OCI-LY1 (cell line): Measurements from ENCODE around the gene SEC62.

ENCODE experiments used
- H2AFZ ChIP-seq: fragments of 200-600 bp; sonication (generic), shearing (Covaris generic); 2 replicates; pipeline ENCODE4 v1.6.0; 2014; ENCODE audit warnings: antibody characterized with exemption, mild to moderate bottlenecking, low read length
- H3F3A ChIP-seq: fragments of 200-600 bp; sonication (generic), shearing (Covaris generic); 2 replicates; pipeline ENCODE4 v1.6.0; 2014; ENCODE audit warnings: mild to moderate bottlenecking, antibody characterized with exemption, low read length, moderate library complexity; ENCODE audit not compliant: insufficient read depth
- H3K27ac ChIP-seq: fragments of 200-600 bp; sonication (generic); 2 replicates; pipeline ENCODE4 v1.5.1; 2014; ENCODE audit warnings: low read length, mixed run types, mild to moderate bottlenecking, low read depth; ENCODE audit not compliant: poor library complexity, severe bottlenecking
- H3K27me3 ChIP-seq: fragments of 200-600 bp; sonication (generic); 2 replicates; pipeline ENCODE4 v1.6.0; 2014; ENCODE audit warnings: antibody characterized with exemption, mild to moderate bottlenecking, low read length, moderate library complexity; ENCODE audit not compliant: insufficient read depth
- H3K36me3 ChIP-seq: fragments of 200-600 bp; sonication (generic); 2 replicates; pipeline ENCODE4 v1.6.1; 2014; ENCODE audit warnings: mild to moderate bottlenecking, antibody characterized with exemption, low read length, moderate library complexity, mixed read lengths; ENCODE audit not compliant: insufficient read depth
- H3K4me1 ChIP-seq: fragments of 200-600 bp; sonication (generic); 2 replicates; pipeline ENCODE4 v1.5.1; 2014; ENCODE audit warnings: mild to moderate bottlenecking, low read length, moderate library complexity; ENCODE audit not compliant: insufficient read depth, severe bottlenecking
- H3K4me2 ChIP-seq: fragments of 200-600 bp; sonication (generic), shearing (Covaris generic); 2 replicates; pipeline ENCODE4 v1.6.1; 2014; ENCODE audit warnings: low read length
- H3K4me3 ChIP-seq: fragments of 200-600 bp; sonication (generic); 2 replicates; pipeline ENCODE4 v1.5.1; 2014; ENCODE audit warnings: low read length, low read depth, mild to moderate bottlenecking, mixed read lengths; ENCODE audit not compliant: poor library complexity, severe bottlenecking
- H3K79me2 ChIP-seq: fragments of 200-600 bp; shearing (Covaris generic); 2 replicates; pipeline ENCODE4 v1.6.1; 2016; ENCODE audit warnings: mixed run types, low read length, mixed read lengths; ENCODE audit not compliant: insufficient read depth
- H3K9ac ChIP-seq: fragments of 200-600 bp; sonication (generic), shearing (Covaris generic); 2 replicates; pipeline ENCODE4 v1.6.1; 2014; ENCODE audit warnings: mild to moderate bottlenecking, low read length, mixed read lengths
- H3K9me2 ChIP-seq: fragments of 200-600 bp; sonication (generic), shearing (Covaris generic); 2 replicates; pipeline ENCODE4 v1.6.1; 2014; ENCODE audit warnings: low read depth, mild to moderate bottlenecking, low read length, mixed read lengths
- H3K9me3 ChIP-seq: fragments of 200-600 bp; shearing (Covaris generic); 2 replicates; pipeline ENCODE4 v1.6.1; 2014; ENCODE audit warnings: low read length, mixed read lengths
- H4K20me1 ChIP-seq: fragments of 200-600 bp; sonication (generic), shearing (Covaris generic); 2 replicates; pipeline ENCODE4 v1.6.0; 2016; ENCODE audit warnings: mild to moderate bottlenecking, low read length; ENCODE audit not compliant: insufficient read depth
- EZH2 ChIP-seq: fragments of 200-600 bp; sonication (generic), shearing (Covaris generic); IDR thresholded peaks from 2 replicates; pipeline ENCODE4 v1.8.0; 2017; ENCODE audit warnings: borderline replicate concordance, mixed run types, mild to moderate bottlenecking, antibody characterized with exemption, low read length, moderate library complexity, mixed read lengths
- TF ChIP-seq, protein P1 (sequence below): fragments of 200-600 bp; sonication (generic), shearing (Covaris generic); IDR thresholded peaks from 2 replicates; pipeline ENCODE4 v1.5.1; 2017; ENCODE audit warnings: mild to moderate bottlenecking, antibody characterized with exemption, low read length, moderate library complexity, mixed read lengths

SEC62 gene

GRCh38 chr3:169952045-169952444 is 14.6 kb upstream of the SEC62 start:
- no peaks in the 10 kb centered on the region for H3K9me3 ChIP-seq
- H2AFZ ChIP-seq: no peak overlapping the region
- no peak overlapping the region for H3K4me3 ChIP-seq
- H3K4me2 ChIP-seq: no peak overlapping the region
- H3K4me1 ChIP-seq: peaks cover 70% of the 10 kb centered on the region
- H3K9ac ChIP-seq: no peak overlapping the region
- no peaks in the 10 kb centered on the region for H3K27me3 ChIP-seq
- H3K9me2 ChIP-seq: no peaks in the 10 kb centered on the region
- peak overlapping the region; percentile 21 for H3K27ac ChIP-seq
- no peaks in the 10 kb centered on the region; the same call in 1 of the 2 replicates for H3K36me3 ChIP-seq
- no peaks in the 10 kb centered on the region for H3K79me2 ChIP-seq
- no peaks in the 10 kb centered on the region for H4K20me1 ChIP-seq
- TF ChIP-seq EZH2: no peak
- TF ChIP-seq, protein P1, sequence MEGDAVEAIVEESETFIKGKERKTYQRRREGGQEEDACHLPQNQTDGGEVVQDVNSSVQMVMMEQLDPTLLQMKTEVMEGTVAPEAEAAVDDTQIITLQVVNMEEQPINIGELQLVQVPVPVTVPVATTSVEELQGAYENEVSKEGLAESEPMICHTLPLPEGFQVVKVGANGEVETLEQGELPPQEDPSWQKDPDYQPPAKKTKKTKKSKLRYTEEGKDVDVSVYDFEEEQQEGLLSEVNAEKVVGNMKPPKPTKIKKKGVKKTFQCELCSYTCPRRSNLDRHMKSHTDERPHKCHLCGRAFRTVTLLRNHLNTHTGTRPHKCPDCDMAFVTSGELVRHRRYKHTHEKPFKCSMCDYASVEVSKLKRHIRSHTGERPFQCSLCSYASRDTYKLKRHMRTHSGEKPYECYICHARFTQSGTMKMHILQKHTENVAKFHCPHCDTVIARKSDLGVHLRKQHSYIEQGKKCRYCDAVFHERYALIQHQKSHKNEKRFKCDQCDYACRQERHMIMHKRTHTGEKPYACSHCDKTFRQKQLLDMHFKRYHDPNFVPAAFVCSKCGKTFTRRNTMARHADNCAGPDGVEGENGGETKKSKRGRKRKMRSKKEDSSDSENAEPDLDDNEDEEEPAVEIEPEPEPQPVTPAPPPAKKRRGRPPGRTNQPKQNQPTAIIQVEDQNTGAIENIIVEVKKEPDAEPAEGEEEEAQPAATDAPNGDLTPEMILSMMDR: no peak
- peaks cover 5% of the 10 kb centered on the region; the same call in 1 of the 2 replicates for H3F3A ChIP-seq

DNA sequence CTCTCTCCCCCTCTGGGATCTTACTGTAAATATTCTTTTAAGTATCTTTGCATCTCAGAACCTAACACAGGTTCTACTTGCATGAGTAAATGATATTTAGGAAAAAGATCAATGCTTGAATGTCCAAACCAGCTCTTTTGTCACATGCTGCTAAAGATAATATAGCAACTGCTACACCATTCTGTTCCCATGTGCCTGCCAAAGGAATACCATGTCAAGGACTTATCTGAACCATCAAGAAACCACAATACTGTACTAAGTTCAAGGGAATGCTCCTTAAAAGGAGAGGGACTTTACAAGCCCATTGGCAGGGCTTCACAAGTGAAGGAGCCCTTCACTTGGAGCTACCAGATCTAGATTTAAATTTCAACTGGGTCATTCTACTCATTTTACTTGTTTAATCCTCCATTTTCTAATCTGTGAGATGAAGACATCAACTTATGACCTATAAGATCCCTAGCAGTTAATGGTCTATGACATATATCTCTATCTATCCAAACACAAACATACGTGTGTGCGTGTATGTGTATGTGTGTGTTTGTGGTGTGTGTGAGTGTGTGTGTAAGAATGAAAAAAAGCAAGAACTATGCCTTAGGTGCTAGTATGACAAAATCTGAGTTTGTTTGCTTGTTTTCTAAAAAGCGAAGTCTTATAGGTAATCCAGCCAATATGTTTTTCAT is 13.0 kb upstream of the SEC62 start:
- H3K27me3 ChIP-seq: no peaks in the 10 kb centered on the region
- H3K9me3 ChIP-seq: no peaks in the 10 kb centered on the region
- H3K4me1 ChIP-seq: peaks cover 63% of the 10 kb centered on the region
- peak overlapping the region; percentile 93 for H3K27ac ChIP-seq
- peak overlapping the region; percentile 60 for H3K4me2 ChIP-seq
- no peaks in the 10 kb centered on the region for H3K9me2 ChIP-seq
- H3K79me2 ChIP-seq: no peaks in the 10 kb centered on the region
- peak overlapping the region; percentile 61 for H3K9ac ChIP-seq
- no peaks in the 10 kb centered on the region for H4K20me1 ChIP-seq
- peak overlapping the region; percentile 35 for H3K4me3 ChIP-seq
- H3F3A ChIP-seq: no peaks in the 10 kb centered on the region; the same call in 1 of the 2 replicates
- no peak for TF ChIP-seq EZH2
- TF ChIP-seq, protein P1: no peak
- H2AFZ ChIP-seq: no peak overlapping the region; the same call in 1 of the 2 replicates
- no peaks in the 10 kb centered on the region; the same call in 1 of the 2 replicates for H3K36me3 ChIP-seq

DNA sequence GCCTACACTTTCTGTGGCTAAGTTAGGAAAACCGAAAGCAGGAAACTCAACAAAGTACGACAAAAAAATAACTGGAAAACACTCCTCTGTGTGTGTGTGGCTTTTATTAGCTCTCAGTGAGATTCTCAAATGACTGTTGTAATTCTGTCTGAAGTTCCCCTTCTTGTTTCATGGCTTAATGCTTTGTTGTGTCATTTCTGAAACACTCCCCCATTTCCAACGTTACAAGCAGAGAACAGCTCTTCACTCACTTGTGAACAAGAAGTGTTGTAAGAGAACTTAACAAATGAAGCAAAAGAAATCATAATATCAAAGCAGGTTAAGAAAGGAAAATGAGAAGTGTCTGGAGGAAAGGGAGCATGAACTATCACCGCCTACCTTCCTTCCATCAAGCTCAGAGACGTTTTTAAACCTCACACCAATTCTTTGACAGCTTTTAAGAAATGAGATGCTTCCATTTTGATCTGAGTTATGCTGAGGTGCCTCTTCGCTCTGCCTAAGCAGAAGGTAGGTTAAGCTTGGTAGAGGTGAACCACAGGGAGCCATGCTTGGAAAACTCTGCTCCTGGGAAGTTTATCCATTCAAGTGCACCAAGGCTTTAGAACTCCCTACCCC is 12.4 kb upstream of the SEC62 start:
- Histone ChIP-seq H3K9me2 (no peaks in the 10 kb centered on the region), H3K27me3 (no peaks in the 10 kb centered on the region), H3F3A (no peaks in the 10 kb centered on the region; the same call in 1 of the 2 replicates), H3K4me1 (peaks cover 56% of the 10 kb centered on the region), H3K27ac (peak overlapping the region; percentile 93), H3K4me2 (peak overlapping the region; percentile 60), H3K9me3 (no peaks in the 10 kb centered on the region), H3K79me2 (no peaks in the 10 kb centered on the region), H2AFZ (peak overlapping the region; percentile 17; the same call in 1 of the 2 replicates), H4K20me1 (no peaks in the 10 kb centered on the region), H3K4me3 (peak overlapping the region; percentile 35), H3K36me3 (no peaks in the 10 kb centered on the region; the same call in 1 of the 2 replicates), H3K9ac (peak overlapping the region; percentile 61)
- TF ChIP-seq EZH2: no peak
- TF ChIP-seq, protein P1: no peak
